GM21723 (cell line): ENCODE data around the gene RASL10B.

ENCODE experiments used
- ATAC-seq: cut with Tn5 transposase; IDR thresholded peaks from one replicate; pipeline ENCODE4 v1.9.1; 2021; ENCODE audit warnings: mild to moderate bottlenecking, moderate library complexity; ENCODE audit not compliant: unreplicated experiment

Gene RASL10B

GRCh38 chr17:35763767-35764122 is 32.3 kb downstream of the RASL10B start:
- no peak for ATAC-seq

- ATAC-seq, result peak; percentile 86
Observed at GRCh38 chr17:35764123-35764991, 32.9 kb downstream of the RASL10B start.

- ATAC-seq, result no peak
Observed at GRCh38 chr17:35765086-35765710, 33.8 kb downstream of the RASL10B start.

- ATAC-seq, result no peak
Observed at GRCh38 chr17:35765756-35766488, 34.5 kb downstream of the RASL10B start.

- no peak for ATAC-seq
Observed at GRCh38 chr17:35766489-35766877, 35.0 kb downstream of the RASL10B start.

GRCh38 chr17:35766903-35767510 is 35.6 kb downstream of the RASL10B start:
- no peak for ATAC-seq

- ATAC-seq, result no peak
Observed at GRCh38 chr17:35768797-35769196, 37.4 kb downstream of the RASL10B start.

GRCh38 chr17:35769895-35770486 is 38.6 kb downstream of the RASL10B start:
- no peak for ATAC-seq

- no peak for ATAC-seq
Observed at GRCh38 chr17:35773129-35773528, 41.7 kb downstream of the RASL10B start.

- ATAC-seq, result no peak
Observed at GRCh38 chr17:35773679-35774425, 42.4 kb downstream of the RASL10B start.

- ATAC-seq, result no peak
Observed at GRCh38 chr17:35774499-35774898, 43.1 kb downstream of the RASL10B start.

GRCh38 chr17:35775039-35775438 is 43.6 kb downstream of the RASL10B start:
- ATAC-seq, result no peak

- no peak for ATAC-seq
Observed at GRCh38 chr17:35775583-35775982, 44.1 kb downstream of the RASL10B start.

- no peak for ATAC-seq
Observed at GRCh38 chr17:35778641-35779196, 47.3 kb downstream of the RASL10B start.

GRCh38 chr17:35780950-35781349 is 49.5 kb downstream of the RASL10B start:
- no peak for ATAC-seq

- ATAC-seq, result no peak
Observed at GRCh38 chr17:35784895-35785294, 53.5 kb downstream of the RASL10B start.

GRCh38 chr17:35786941-35787432 is 55.5 kb downstream of the RASL10B start:
- no peak for ATAC-seq

GRCh38 chr17:35788477-35789368 is 57.3 kb downstream of the RASL10B start:
- ATAC-seq, result no peak

- no peak for ATAC-seq
Observed at GRCh38 chr17:35790841-35791240, 59.4 kb downstream of the RASL10B start.
